ENCODE data around the gene FKBP9.
"Not testable (repeated sequence)": the region's sequence is repeated elsewhere in the genome, so short reads cannot be mapped to it uniquely, and the experiment has no call there.

The FKBP9 gene

GRCh38 chr7:32948202-32948601, 9.0 kb upstream of the FKBP9 start:
- no peak for DNase-seq (ENCODE audit: low spot score)
- FAIRE-seq = peak; percentile 79

GRCh38 chr7:32952876-32953275, 4.4 kb upstream of the FKBP9 start:
- FAIRE-seq = no peak
- DNase-seq (ENCODE audit: low spot score) = no peak

DNA sequence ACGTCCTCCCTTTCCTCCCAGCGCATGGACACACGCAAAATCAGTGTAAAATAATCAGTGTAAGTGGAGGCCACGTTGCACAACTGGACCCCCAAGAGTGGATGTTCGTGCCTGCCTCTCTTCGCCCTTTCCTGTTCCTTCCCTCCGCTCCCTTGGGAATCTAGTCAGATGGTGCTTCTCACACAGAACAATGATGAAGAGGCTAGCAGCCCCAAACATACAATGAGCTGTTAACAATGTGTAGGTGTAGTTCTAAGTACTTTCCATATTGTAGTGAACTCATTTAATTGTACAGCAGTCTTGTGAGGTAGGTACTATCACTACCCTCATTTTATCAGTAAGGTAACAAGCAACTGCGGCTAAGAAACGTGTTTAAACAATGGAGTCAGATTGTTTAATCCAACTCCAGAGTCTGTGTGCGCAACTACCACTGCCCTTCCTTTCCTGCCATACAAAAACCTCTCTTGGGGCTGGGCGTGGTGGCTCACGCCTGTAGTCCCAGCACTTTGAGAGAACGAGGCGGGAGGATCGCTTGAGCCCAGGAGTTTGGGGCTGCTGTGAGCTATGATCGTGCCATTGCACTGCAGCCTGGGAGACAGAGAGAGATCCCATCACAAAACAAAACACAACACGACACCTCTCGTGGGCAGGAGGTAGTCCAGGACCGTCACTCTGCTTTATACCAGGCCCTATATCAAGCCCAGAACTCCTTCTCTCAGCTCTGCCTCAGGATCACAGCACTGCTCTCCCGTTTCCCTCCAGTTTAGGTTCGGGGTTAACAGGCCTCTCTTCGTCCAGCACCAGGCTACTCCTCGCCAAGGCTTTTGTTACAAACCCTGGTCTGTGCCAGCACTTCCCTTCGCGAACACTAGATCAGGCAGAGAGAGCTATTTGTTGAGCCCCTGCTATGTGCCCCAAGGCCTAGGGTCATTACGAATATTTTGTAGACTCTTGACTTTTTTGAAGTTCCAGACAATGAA, 1.1 kb downstream of the FKBP9 start:
- peak; percentile 17 for FAIRE-seq

DNA sequence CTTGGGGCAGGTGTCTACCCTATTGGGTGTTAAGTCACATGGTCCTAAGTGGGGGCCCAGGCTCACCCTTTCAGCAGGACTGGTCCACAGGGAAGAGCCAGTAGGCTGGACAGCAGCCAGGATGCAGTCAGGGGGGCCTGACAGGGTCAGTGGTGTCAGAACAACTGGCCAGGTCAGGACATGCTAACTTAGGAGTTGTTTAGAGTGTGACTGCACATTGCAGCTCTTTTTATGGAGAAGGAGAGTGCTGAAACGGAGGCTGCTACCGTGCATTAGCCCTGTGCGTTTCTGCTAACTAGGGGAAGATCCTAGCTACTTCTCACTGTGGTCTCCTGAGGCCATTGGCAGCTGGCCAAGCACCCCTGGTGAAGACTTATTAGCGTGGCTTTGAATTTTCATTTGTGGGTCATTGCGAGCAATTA, 6.7 kb downstream of the FKBP9 start:
- not testable (repeated sequence) for FAIRE-seq; DNase-seq (ENCODE audit: low spot score)

More for the DNA sequence above, 1.1 kb downstream of the FKBP9 start:
- peak; percentile 29 for DNase-seq (ENCODE audit: low spot score)

- FAIRE-seq = peak; percentile 98
- not testable (repeated sequence) for DNase-seq (ENCODE audit: low spot score)
Observed at GRCh38 chr7:32964461-32965159, 7.4 kb downstream of the FKBP9 start.

DNA sequence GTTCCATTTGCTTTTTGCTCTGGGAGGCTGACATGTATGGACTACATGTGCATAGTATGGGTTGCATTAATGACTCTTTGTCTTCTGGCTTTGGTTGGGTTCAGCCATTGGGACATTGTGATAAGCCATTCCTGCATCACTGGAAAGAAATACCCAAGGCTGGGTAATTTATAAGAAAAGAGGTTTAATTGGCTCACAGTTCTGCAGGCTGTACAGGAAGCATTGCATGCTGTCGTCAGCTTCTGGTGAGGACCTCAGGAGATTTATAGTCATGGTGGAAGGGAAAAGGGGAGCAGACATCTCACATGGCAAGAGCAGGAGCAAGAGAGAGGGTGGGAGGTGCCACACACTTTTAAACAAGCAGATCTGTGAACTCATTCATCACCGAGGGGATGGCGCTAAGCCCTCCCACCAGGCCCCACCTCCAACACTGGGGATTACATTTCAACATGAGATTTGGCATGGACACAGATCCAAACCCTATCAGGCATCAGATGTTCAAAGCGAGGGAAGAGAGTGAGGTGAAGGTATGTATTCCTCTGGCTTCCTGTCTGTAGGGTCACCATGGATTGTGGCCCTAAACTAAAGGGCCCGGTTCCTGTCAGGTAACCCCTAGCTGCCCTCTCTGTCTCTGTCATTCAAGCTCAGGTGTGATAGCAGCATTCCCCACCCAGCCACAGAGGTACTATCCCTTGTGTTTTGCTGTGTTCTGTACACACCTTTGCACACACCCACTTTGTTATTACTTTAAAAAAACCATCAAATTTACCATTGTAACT, 9.4 kb downstream of the FKBP9 start:
- FAIRE-seq; DNase-seq (ENCODE audit: low spot score): not testable (repeated sequence)

GRCh38 chr7:32967268-32967582, 10.0 kb downstream of the FKBP9 start:
- not testable (repeated sequence) for DNase-seq (ENCODE audit: low spot score); FAIRE-seq

DNA sequence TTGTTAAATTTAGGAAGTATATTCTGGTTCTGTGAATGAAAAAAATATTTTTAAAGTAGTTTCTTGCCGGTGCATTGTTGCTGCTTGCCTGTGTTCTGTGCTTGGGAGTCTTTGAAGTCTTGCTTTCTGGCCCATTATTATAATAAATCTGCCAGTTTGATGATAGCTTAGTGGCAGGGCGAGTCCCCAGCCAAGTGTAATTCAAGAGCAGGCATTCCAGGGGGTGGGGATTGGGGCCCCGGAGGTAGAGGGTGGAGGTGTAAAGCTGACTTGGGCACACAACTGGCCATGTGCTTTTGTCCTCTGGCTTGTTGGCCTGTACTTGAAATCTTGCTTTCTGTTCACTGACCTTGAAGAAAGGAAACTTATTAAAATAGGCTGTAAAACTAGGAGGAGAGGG, 14.7 kb downstream of the FKBP9 start:
- DNase-seq (ENCODE audit: low spot score) = not testable (repeated sequence)
- peak; percentile 35 for FAIRE-seq

DNA sequence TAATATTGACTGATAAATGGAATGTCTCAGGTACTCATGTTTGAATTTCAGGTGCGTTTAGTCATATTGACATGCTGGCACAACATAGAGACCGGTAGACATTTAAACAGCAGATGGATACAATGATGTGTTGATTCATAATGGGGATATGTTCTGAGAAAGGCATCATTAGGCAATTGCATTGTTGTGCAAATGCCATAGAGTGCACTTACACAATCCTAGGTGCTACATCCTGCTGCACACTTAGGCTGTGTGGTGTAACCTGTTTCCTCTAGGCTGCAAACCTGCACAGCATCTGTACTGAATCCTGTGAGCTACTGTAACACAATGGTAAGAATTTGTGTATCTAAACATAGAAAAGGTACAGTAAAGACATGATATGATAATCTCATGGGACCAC, 19.9 kb downstream of the FKBP9 start:
- FAIRE-seq; DNase-seq (ENCODE audit: low spot score): not testable (repeated sequence)

DNA sequence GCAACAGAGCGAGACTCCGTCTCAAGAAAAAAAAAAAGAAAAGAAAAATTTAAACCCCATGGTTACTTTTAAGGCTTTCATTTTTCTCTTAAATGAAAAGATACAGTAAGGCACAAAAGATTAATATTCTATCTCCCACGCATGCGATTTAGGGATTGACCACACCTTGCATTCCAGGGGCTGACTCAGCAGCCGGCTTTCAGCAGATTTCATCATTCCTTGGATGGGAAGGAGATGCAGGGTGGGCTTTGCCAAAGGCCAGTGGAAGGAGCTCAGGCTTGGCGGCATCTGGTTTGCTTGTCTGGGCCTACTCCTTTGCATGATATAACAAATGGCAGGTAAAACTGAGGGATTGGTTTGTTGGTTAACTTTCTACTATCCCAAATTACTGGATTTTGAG, 22.0 kb downstream of the FKBP9 start:
- peak; percentile 66 for DNase-seq (ENCODE audit: low spot score)
- not testable (repeated sequence) for FAIRE-seq

- FAIRE-seq = peak; percentile 42
- DNase-seq (ENCODE audit: low spot score) = not testable (repeated sequence)
Observed at GRCh38 chr7:32979902-32980301, 22.7 kb downstream of the FKBP9 start.

GRCh38 chr7:32988148-32988547, 30.9 kb downstream of the FKBP9 start:
- FAIRE-seq; DNase-seq (ENCODE audit: low spot score): not testable (repeated sequence)

GRCh38 chr7:32991068-32991585, 33.9 kb downstream of the FKBP9 start:
- not testable (repeated sequence) for FAIRE-seq; DNase-seq (ENCODE audit: low spot score)

GRCh38 chr7:32991975-32992700, 34.9 kb downstream of the FKBP9 start:
- not testable (repeated sequence) for DNase-seq (ENCODE audit: low spot score); FAIRE-seq

DNA sequence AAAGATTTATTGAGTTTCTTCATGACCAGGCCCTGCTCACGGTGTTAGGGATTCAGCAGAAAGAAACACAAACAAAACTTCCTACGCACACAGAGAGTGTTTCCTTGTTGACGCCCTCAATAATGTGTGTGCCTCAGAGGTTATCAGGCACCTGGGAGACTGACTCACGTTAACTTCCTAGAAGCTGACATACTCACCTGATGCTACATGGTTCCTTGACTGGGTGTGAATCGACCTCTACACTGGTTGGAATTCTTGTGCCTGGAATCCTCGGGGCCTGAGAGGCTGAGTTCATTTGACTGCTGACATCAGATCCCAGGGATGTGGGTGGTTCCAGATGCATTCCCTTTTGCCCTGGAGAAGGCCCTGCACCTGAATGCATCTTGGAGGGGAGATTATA, 35.5 kb downstream of the FKBP9 start:
- FAIRE-seq; DNase-seq (ENCODE audit: low spot score): not testable (repeated sequence)

DNA sequence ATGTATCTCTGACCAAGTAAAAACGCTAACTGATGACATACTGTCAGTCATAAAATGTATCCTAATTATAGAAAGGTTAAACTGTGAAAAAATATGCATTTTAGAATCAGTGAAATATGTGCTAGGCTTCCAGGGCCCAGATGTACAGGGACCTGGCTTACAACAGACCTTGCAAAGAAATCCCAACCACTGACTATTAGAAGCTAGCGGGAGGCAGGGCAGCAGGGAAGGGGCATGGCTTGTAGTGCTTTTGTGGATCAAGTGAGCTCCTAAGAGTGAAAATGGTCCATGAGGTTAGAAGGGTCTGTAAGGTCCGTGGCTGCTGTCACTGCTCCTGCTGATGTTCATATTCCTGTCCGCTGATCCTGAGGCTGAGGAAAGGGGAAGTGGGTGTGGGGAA, 40.7 kb downstream of the FKBP9 start:
- peak; percentile 55 for FAIRE-seq
- not testable (repeated sequence) for DNase-seq (ENCODE audit: low spot score)

DNA sequence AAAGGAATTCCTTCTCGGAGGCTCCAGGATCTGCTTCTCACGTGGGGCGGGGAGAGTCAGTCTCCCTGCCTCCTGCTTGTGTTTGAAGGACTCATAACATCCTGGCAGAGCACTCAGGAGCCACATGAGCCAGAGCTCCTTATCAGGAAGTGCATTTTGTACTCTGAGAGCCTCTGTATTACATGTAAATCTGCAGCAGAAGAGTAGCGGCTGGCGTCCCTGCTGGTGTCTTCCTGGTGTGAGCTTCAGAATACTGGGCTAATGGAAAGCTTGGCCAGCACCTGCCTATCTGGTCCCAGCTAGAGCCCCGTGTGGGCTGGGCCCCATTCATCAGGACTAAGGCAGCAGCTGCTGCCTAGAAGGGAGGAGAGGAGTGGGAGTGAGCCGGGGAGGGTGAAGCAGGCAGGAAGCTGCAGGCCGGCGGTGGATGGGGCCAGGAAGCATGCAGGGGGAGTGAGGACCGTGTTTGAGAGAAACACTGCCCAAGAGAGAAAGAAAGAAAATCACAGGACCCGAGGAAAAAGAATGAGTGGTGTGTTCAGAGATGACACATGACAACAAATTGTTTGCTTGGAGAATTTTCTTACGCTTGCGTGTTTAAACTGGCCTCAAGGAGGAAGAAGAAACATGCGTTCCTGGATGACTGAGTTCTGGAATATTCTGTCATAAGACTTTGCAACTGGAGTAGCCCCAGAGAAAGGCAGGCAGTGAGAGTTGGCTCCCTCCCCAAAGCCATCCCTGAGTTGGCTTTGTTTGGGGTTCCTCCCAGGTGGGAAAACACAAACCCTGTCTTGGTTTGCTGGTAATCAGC, 41.3 kb downstream of the FKBP9 start:
- DNase-seq (ENCODE audit: low spot score); FAIRE-seq: not testable (repeated sequence)

DNA sequence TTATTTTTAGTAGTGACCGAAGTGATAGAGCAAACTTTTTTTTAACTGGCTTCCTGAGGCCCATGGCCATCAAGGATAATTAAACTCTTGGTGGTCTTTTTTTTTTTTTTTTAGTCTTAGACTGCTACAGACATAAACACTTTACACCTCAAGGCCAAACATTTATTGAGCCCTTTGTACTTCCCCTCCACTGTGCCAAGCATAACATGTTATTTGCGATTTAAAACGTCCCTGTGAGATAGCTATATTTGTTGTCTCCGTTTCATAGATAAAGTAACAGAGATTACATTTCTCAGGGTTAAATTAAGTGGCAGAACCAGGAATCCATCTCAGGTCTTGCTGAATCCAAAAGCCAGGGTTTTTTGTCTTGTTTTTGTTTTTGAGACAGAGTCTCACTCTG, 42.1 kb downstream of the FKBP9 start:
- not testable (repeated sequence) for FAIRE-seq; DNase-seq (ENCODE audit: low spot score)

DNA sequence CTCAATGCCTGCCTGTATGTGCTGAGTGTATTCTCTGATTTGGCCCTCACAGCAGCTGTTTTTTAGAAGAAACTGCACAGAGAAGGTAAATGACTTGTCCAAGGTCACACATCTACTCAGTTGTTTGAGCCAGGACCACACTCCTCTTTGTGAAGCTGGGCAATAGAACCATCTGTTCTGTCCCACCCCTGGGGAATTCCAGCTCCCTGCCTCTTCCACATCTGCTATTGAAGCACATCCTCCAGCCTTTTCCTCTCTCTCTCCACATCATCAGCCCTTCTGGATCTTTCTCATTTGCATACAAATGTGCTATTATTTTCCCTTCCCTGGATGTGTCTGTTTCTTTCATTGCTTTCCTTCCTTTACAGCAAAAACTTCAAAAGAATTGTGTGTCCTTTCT, 45.9 kb downstream of the FKBP9 start:
- not testable (repeated sequence) for DNase-seq (ENCODE audit: low spot score); FAIRE-seq

Data from urothelium cell line (cell line).